Measurements from ENCODE around the gene CDK9. TPM values are rescaled to one million over a fixed set of nuclear protein-coding genes. Genes with fewer than 3 reads are reported as not detected.
A peak's percentile ranks its signal among the peaks of the same experiment; 100 is the strongest.

The CDK9 gene
- total RNA-seq, 1 donor from 2014 or later: 96.2 TPM

DNA sequence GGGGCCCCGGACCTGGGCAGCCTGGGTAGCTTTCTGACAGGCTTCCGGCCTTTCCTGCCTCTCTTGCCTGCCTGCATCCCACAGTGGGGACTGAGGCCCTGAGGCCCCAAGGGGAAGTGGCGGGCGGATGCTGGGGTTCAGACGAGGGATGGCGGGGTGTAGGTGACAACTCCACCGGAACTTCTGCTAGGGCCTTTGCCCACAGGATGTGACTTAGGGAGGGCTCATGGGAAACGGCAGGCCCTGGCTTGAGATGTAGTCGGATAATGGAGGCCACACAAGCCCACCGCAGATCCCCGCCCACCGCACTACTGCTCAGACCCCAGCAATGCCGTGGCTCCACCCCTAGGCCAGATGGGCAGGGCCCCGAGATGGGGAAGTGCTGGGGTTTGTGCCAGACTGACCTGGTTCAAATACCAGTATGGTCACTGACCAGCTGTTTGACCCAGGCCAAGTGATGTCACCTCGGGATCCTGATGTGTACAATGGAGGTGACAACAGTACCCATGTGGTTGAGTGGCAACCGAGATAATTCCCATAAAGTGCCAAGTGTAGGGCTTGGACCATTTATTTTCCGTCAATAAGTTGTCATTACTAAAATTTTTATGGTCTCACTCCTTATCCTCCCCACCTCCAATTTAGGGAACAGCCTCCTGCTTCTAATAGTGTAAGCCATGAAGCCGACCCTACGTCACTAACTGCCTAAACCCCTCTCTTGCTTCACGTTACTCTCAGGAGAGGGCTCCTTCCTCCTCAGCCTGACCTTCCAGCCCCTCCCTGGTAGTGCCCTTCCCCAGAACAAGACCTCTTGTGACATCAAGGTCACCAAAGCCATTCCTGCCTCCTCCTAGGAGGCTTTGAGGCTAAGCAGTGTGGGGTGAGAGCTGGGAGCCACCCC is 2.5 kb upstream of the CDK9 start:
- peaks cover 17% of the 10 kb centered on the region for H3K36me3 ChIP-seq
- H3K4me1 ChIP-seq: peaks cover 82% of the 10 kb centered on the region
- ATAC-seq (peak in 1 of 2 donors; percentile 17), DNase-seq (peak; percentile 84)
- no peak overlapping the region for H3K4me3 ChIP-seq
- peak overlapping the region; percentile 95 for H3K27ac ChIP-seq
- intact Hi-C loops (cut with DNase I): no loop called here
- H3K27me3 ChIP-seq (ENCODE audit: low read depth): no peaks in the 10 kb centered on the region
- no peaks in the 10 kb centered on the region for H3K9me3 ChIP-seq
- TF ChIP-seq, protein P1, sequence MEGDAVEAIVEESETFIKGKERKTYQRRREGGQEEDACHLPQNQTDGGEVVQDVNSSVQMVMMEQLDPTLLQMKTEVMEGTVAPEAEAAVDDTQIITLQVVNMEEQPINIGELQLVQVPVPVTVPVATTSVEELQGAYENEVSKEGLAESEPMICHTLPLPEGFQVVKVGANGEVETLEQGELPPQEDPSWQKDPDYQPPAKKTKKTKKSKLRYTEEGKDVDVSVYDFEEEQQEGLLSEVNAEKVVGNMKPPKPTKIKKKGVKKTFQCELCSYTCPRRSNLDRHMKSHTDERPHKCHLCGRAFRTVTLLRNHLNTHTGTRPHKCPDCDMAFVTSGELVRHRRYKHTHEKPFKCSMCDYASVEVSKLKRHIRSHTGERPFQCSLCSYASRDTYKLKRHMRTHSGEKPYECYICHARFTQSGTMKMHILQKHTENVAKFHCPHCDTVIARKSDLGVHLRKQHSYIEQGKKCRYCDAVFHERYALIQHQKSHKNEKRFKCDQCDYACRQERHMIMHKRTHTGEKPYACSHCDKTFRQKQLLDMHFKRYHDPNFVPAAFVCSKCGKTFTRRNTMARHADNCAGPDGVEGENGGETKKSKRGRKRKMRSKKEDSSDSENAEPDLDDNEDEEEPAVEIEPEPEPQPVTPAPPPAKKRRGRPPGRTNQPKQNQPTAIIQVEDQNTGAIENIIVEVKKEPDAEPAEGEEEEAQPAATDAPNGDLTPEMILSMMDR (IDR thresholded peaks at IDR 0.05): no peak

DNA sequence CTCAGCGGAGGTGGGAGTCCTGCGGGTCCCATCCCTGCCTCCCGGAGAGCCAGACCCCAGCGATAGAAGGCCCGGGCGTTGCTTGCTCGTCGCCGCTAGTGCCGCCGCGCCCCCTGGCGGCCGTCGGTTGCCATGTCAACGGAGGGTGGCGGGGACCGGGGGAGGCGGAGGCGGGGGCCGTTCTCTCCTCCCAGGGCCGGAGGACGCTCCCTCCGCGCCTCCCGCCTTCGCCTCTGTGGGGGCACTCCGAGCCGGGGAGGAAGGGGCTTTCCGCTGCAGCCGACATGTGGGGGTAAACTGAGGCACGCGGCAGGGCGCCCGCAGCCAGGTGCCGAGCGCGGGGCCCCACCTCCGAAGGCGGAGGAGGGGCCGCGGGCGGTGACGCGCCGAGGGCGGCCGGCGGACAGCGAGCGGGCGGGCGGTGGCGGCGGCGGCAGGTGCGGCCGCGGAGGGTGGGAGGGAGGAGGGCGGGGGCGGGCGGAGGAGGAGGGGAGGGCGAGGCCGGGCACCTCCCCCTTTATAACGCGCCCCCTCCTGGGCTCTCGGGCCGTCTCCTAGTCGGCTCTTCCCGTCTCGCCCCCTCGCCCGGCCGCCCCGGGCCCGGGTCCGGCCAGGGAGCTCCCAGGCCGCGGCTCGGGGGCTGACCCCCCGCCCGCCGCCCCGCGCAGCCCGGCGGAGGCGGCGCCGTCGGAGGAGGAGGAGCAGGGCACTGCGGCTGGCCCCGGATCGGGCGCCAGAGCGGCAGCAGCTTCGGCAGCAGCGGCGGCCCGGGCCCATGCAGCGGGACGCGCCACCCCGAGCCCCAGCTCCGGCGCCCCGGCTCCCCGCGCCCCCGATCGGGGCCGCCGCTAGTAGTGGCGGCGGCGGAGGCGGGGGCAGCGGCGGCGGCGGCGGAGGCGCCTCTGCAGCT is 556 bp upstream of the CDK9 start:
- peaks cover 79% of the 10 kb centered on the region for H3K4me1 ChIP-seq
- H3K4me3 ChIP-seq: peak overlapping the region; percentile 100
- TF ChIP-seq, protein P1 (IDR thresholded peaks at IDR 0.05): peak; percentile 88
- no peaks in the 10 kb centered on the region for H3K9me3 ChIP-seq
- H3K27me3 ChIP-seq (ENCODE audit: low read depth): no peaks in the 10 kb centered on the region
- ATAC-seq (peak; percentile 79 to 81), DNase-seq (peak; percentile 92)
- peak overlapping the region; percentile 95 for H3K27ac ChIP-seq
- intact Hi-C loops (cut with DNase I): no loop called here
- H3K36me3 ChIP-seq: peaks cover 36% of the 10 kb centered on the region

DNA sequence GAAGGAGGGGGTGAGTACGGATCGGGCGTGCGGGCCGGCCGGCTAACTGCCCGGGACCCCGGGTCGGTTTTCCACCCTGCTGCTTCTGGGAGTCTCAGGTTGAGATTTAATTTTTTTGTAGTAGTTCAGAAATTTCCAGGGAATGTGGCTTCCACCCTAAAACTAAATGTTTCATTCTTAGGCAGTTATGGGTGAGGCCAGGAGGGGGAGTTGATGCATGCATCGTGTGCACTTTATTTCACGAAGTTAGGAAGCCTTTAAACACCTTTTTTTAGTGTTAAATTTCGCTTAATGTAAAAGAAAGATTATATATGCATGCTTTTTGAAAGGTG is 905 bp downstream of the CDK9 start:
- intact Hi-C loops (cut with DNase I): no loop called here
- Histone ChIP-seq H3K36me3 (peaks cover 51% of the 10 kb centered on the region), H3K9me3 (no peaks in the 10 kb centered on the region), H3K4me1 (peaks cover 70% of the 10 kb centered on the region), H3K27me3 (ENCODE audit: low read depth) (no peaks in the 10 kb centered on the region), H3K4me3 (peak overlapping the region; percentile 100), H3K27ac (peak overlapping the region; percentile 95)
- TF ChIP-seq, protein P1 (IDR thresholded peaks at IDR 0.05): peak; percentile 25
- DNase-seq (no peak), ATAC-seq (no peak)

DNA sequence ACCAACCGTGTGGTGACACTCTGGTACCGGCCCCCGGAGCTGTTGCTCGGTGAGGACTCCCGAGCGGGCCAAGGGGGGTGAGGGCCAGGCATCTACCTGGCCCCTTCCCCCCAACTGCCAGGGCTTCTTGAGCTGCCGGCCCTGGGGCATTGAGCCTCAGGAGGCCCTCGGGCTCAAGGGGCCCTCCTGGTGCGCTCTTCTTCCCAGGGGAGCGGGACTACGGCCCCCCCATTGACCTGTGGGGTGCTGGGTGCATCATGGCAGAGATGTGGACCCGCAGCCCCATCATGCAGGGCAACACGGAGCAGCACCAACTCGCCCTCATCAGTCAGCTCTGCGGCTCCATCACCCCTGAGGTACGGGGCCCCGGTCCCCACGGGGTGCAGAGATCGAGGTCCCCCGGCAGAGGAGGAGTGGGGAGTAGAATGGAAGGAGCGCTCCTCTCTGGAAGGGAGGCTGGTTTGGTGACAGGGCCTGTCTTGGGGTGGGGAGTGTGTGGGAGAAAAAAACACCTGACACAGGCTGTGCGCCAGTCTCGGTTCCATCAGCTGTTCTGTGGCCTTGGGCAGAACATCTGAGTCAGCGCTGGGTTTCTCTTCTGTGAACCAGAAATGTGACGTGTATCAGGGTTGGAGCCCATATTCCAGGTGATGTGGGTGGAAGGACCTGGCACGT is 2.6 kb downstream of the CDK9 start:
- H3K27ac ChIP-seq: no peak overlapping the region
- intact Hi-C loops (cut with DNase I): no loop called here

More for the DNA sequence above, 2.6 kb downstream of the CDK9 start:
- TF ChIP-seq, protein P1 (IDR thresholded peaks at IDR 0.05): no peak
- H3K27me3 ChIP-seq (ENCODE audit: low read depth): no peaks in the 10 kb centered on the region
- H3K4me3 ChIP-seq: no peak overlapping the region
- H3K9me3 ChIP-seq: no peaks in the 10 kb centered on the region
- H3K4me1 ChIP-seq: peaks cover 57% of the 10 kb centered on the region
- DNase-seq: no peak
- H3K36me3 ChIP-seq: peaks cover 66% of the 10 kb centered on the region
- ATAC-seq: no peak
